HG03064 (cell line): ENCODE measurements around the gene TMEM163.
A peak's percentile ranks its signal among the peaks of the same experiment; 100 is the strongest.
"Not testable (repeated sequence)": the region's sequence is repeated elsewhere in the genome, so short reads cannot be mapped to it uniquely, and the experiment has no call there.

Source experiments
- ATAC-seq: cut with Tn5 transposase; IDR thresholded peaks from one replicate; pipeline ENCODE4 v1.9.1; 2021; ENCODE audit warnings: low read depth; ENCODE audit not compliant: unreplicated experiment

Gene TMEM163

GRCh38 chr2:134718817-134719814 is at the start of gene TMEM163:
TSS of gene TMEM163 (minus strand) at chr2:134719000.
- ATAC-seq: no peak

- no peak for ATAC-seq
Measured at GRCh38 chr2:134766583-134766982, 47.8 kb upstream of the TMEM163 start.

- no peak for ATAC-seq
Measured at GRCh38 chr2:134765987-134766386, 47.2 kb upstream of the TMEM163 start.

- no peak for ATAC-seq
Measured at GRCh38 chr2:134764164-134764563, 45.4 kb upstream of the TMEM163 start.

- ATAC-seq: no peak
Measured at GRCh38 chr2:134763164-134763710, 44.4 kb upstream of the TMEM163 start.

GRCh38 chr2:134762508-134762907 is 43.7 kb upstream of the TMEM163 start:
- ATAC-seq: no peak

GRCh38 chr2:134760385-134760784 is 41.6 kb upstream of the TMEM163 start:
- ATAC-seq: no peak

- ATAC-seq: peak; percentile 90
Measured at GRCh38 chr2:134758633-134759032, 39.8 kb upstream of the TMEM163 start.

GRCh38 chr2:134751981-134752380 is 33.2 kb upstream of the TMEM163 start:
- ATAC-seq: not testable (repeated sequence)

- ATAC-seq: no peak
Measured at GRCh38 chr2:134745546-134745945, 26.7 kb upstream of the TMEM163 start.

GRCh38 chr2:134745023-134745422 is 26.2 kb upstream of the TMEM163 start:
- ATAC-seq: no peak

- peak; percentile 94 for ATAC-seq
Measured at GRCh38 chr2:134739879-134740301, 21.1 kb upstream of the TMEM163 start.

GRCh38 chr2:134739236-134739878 is 20.6 kb upstream of the TMEM163 start:
- ATAC-seq: no peak

GRCh38 chr2:134738141-134738870 is 19.5 kb upstream of the TMEM163 start:
- no peak for ATAC-seq

GRCh38 chr2:134737671-134738070 is 18.9 kb upstream of the TMEM163 start:
- ATAC-seq: no peak

GRCh38 chr2:134736167-134736880 is 17.5 kb upstream of the TMEM163 start:
- ATAC-seq: no peak

GRCh38 chr2:134728163-134728562 is 9.4 kb upstream of the TMEM163 start:
- ATAC-seq: no peak

- no peak for ATAC-seq
Measured at GRCh38 chr2:134727385-134727784, 8.6 kb upstream of the TMEM163 start.

GRCh38 chr2:134726645-134727044 is 7.8 kb upstream of the TMEM163 start:
- ATAC-seq: no peak

- no peak for ATAC-seq
Measured at GRCh38 chr2:134725876-134726275, 7.1 kb upstream of the TMEM163 start.
